ENCODE results near the gene DYNC2LI1.

Gene DYNC2LI1

GRCh38 chr2:43851011-43851980, 77.5 kb downstream of the DYNC2LI1 start:
- DNase-seq: no peak

GRCh38 chr2:43852196-43852730, 78.4 kb downstream of the DYNC2LI1 start:
- no peak for DNase-seq

- DNase-seq: no peak
Measured at GRCh38 chr2:43853141-43854081, 79.6 kb downstream of the DYNC2LI1 start.

GRCh38 chr2:43854671-43855070, 80.8 kb downstream of the DYNC2LI1 start:
- DNase-seq: no peak

- no peak for DNase-seq
Measured at GRCh38 chr2:43855292-43855691, 81.5 kb downstream of the DYNC2LI1 start.

Measured in T-helper 1 cell (primary cell).